ENCODE measurements around the gene CNNM2.
"Not testable (repeated sequence)": the region's sequence is repeated elsewhere in the genome, so short reads cannot be mapped to it uniquely, and the experiment has no call there.

CNNM2 gene

GRCh38 chr10:103060575-103060974, 142.5 kb downstream of the CNNM2 start:
- TF ChIP-seq CTCF (IDR thresholded peaks at IDR 0.05; ENCODE audit: low read depth, low read length): no peak
- Histone ChIP-seq H3K9me3 (ENCODE audit: severe bottlenecking) (no peaks in the 10 kb centered on the region), H3K36me3 (no peaks in the 10 kb centered on the region), H3K27ac (no peak overlapping the region), H3K27me3 (ENCODE audit: insufficient read depth, low read depth, severe bottlenecking) (no peaks in the 10 kb centered on the region), H3K4me3 (ENCODE audit: low read depth, low read length) (no peak overlapping the region)
- no peak for DNase-seq

- H3K9me3 ChIP-seq (ENCODE audit: severe bottlenecking): no peaks in the 10 kb centered on the region
- H3K27me3 ChIP-seq (ENCODE audit: insufficient read depth, low read depth, severe bottlenecking): no peaks in the 10 kb centered on the region
- H3K4me3 ChIP-seq (ENCODE audit: low read depth, low read length): no peak overlapping the region
- H3K36me3 ChIP-seq: no peaks in the 10 kb centered on the region
- no peak for TF ChIP-seq CTCF (IDR thresholded peaks at IDR 0.05; ENCODE audit: low read depth, low read length)
- H3K27ac ChIP-seq: no peak overlapping the region
- no peak for DNase-seq
Observed at GRCh38 chr10:103062854-103063590, 144.9 kb downstream of the CNNM2 start.

- TF ChIP-seq CTCF (IDR thresholded peaks at IDR 0.05; ENCODE audit: low read depth, low read length): no peak
Observed at GRCh38 chr10:103064956-103065355, 146.9 kb downstream of the CNNM2 start.

GRCh38 chr10:103066141-103067098, 148.3 kb downstream of the CNNM2 start:
- H3K27me3 ChIP-seq (ENCODE audit: insufficient read depth, low read depth, severe bottlenecking): no peaks in the 10 kb centered on the region
- no peaks in the 10 kb centered on the region for H3K36me3 ChIP-seq
- no peak overlapping the region for H3K27ac ChIP-seq
- no peaks in the 10 kb centered on the region for H3K9me3 ChIP-seq (ENCODE audit: severe bottlenecking)
- no peak overlapping the region for H3K4me3 ChIP-seq (ENCODE audit: low read depth, low read length)
- no peak for DNase-seq
- TF ChIP-seq CTCF (IDR thresholded peaks at IDR 0.05; ENCODE audit: low read depth, low read length): no peak

More at GRCh38 chr10:103064956-103065355, 146.9 kb downstream of the CNNM2 start:
- DNase-seq: no peak
- Histone ChIP-seq H3K36me3 (no peaks in the 10 kb centered on the region), H3K4me3 (ENCODE audit: low read depth, low read length) (no peak overlapping the region), H3K9me3 (ENCODE audit: severe bottlenecking) (no peaks in the 10 kb centered on the region), H3K27ac (no peak overlapping the region), H3K27me3 (ENCODE audit: insufficient read depth, low read depth, severe bottlenecking) (no peaks in the 10 kb centered on the region)

GRCh38 chr10:103067099-103067477, 149.0 kb downstream of the CNNM2 start:
- DNase-seq; H3K27me3 ChIP-seq (ENCODE audit: insufficient read depth, low read depth, severe bottlenecking); H3K4me3 ChIP-seq (ENCODE audit: low read depth, low read length); H3K27ac ChIP-seq; H3K36me3 ChIP-seq; H3K9me3 ChIP-seq (ENCODE audit: severe bottlenecking): not testable (repeated sequence)

GRCh38 chr10:103067484-103067883, 149.4 kb downstream of the CNNM2 start:
- H3K9me3 ChIP-seq (ENCODE audit: severe bottlenecking): no peaks in the 10 kb centered on the region
- no peak overlapping the region for H3K27ac ChIP-seq
- no peak for TF ChIP-seq CTCF (IDR thresholded peaks at IDR 0.05; ENCODE audit: low read depth, low read length)
- no peaks in the 10 kb centered on the region for H3K27me3 ChIP-seq (ENCODE audit: insufficient read depth, low read depth, severe bottlenecking)
- no peak overlapping the region for H3K4me3 ChIP-seq (ENCODE audit: low read depth, low read length)
- DNase-seq: no peak
- no peaks in the 10 kb centered on the region for H3K36me3 ChIP-seq

Data from WERI-Rb-1 (cell line).